Measurements from ENCODE around the gene CREB3L1.
A peak's percentile ranks its signal among the peaks of the same experiment; 100 is the strongest.

Gene CREB3L1

GRCh38 chr11:46293066-46293465, 15.6 kb downstream of the CREB3L1 start:
- FAIRE-seq (no peak), DNase-seq (ENCODE audit: insufficient read length, low spot score) (no peak)
- no peak for TF ChIP-seq CTCF (IDR thresholded peaks at IDR 0.05; ENCODE audit: insufficient read depth, missing control alignments)

GRCh38 chr11:46293641-46294103, 16.2 kb downstream of the CREB3L1 start:
- TF ChIP-seq CTCF (IDR thresholded peaks at IDR 0.05; ENCODE audit: insufficient read depth, missing control alignments): no peak
- DNase-seq (ENCODE audit: insufficient read length, low spot score): no peak
- FAIRE-seq: no peak

- FAIRE-seq: no peak
- no peak for TF ChIP-seq CTCF (IDR thresholded peaks at IDR 0.05; ENCODE audit: insufficient read depth, missing control alignments)
- DNase-seq (ENCODE audit: insufficient read length, low spot score): no peak
These were observed 17.2 kb downstream of the CREB3L1 start for GRCh38 chr11:46294365-46295309.

GRCh38 chr11:46295312-46296058, 18.0 kb downstream of the CREB3L1 start:
- peak; percentile 97 for DNase-seq (ENCODE audit: insufficient read length, low spot score)
- FAIRE-seq: no peak
- TF ChIP-seq CTCF (IDR thresholded peaks at IDR 0.05; ENCODE audit: insufficient read depth, missing control alignments): no peak

GRCh38 chr11:46296059-46296527, 18.6 kb downstream of the CREB3L1 start:
- no peak for FAIRE-seq
- TF ChIP-seq CTCF (IDR thresholded peaks at IDR 0.05; ENCODE audit: insufficient read depth, missing control alignments): no peak
- no peak for DNase-seq (ENCODE audit: insufficient read length, low spot score)

- no peak for TF ChIP-seq CTCF (IDR thresholded peaks at IDR 0.05; ENCODE audit: insufficient read depth, missing control alignments)
- DNase-seq (ENCODE audit: insufficient read length, low spot score) (no peak), FAIRE-seq (no peak)
These were observed 19.3 kb downstream of the CREB3L1 start for GRCh38 chr11:46296528-46297448.
